ENCODE data around the gene TGIF1.

TGIF1 gene

DNA sequence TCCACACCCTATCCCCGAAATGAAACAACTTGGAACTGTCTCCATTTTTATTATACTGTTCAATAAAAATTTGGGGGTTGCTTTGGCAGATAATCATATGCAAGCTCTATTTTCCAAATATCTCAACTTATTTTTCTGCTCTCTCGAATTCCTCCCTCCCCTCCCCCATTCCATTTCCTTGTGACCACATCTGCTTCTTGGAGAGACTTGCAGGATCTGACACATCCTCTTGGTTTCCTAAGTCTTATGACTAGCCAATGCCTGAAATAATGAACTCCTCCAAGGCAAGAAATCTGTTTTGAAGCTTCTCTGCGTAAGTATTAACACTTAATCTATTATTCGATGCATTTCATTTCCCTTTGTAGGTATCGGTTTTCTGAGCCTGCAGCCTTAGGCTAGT, 16.1 kb downstream of the TGIF1 start:
- H3K4me2 ChIP-seq (ENCODE audit: low read depth, low read length, poor library complexity, severe bottlenecking) = no peak overlapping the region
- TF ChIP-seq EZH2phosphoT487 (IDR thresholded peaks at IDR 0.05; ENCODE audit: borderline replicate concordance) = no peak
- TF ChIP-seq, protein P1, sequence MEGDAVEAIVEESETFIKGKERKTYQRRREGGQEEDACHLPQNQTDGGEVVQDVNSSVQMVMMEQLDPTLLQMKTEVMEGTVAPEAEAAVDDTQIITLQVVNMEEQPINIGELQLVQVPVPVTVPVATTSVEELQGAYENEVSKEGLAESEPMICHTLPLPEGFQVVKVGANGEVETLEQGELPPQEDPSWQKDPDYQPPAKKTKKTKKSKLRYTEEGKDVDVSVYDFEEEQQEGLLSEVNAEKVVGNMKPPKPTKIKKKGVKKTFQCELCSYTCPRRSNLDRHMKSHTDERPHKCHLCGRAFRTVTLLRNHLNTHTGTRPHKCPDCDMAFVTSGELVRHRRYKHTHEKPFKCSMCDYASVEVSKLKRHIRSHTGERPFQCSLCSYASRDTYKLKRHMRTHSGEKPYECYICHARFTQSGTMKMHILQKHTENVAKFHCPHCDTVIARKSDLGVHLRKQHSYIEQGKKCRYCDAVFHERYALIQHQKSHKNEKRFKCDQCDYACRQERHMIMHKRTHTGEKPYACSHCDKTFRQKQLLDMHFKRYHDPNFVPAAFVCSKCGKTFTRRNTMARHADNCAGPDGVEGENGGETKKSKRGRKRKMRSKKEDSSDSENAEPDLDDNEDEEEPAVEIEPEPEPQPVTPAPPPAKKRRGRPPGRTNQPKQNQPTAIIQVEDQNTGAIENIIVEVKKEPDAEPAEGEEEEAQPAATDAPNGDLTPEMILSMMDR (conservative IDR thresholded peaks at IDR 0.05; ENCODE audit: low read length) = no peak
- H3K4me1 ChIP-seq (ENCODE audit: insufficient read depth, low read length, poor library complexity, severe bottlenecking) = peaks cover 14% of the 10 kb centered on the region
- no peaks in the 10 kb centered on the region for H3F3A ChIP-seq (ENCODE audit: low read depth)
- H4K20me1 ChIP-seq (ENCODE audit: insufficient read depth, low read length, poor library complexity, severe bottlenecking) = no peaks in the 10 kb centered on the region
- no peaks in the 10 kb centered on the region for H3K9me2 ChIP-seq (replicated peaks; ENCODE audit: low read depth, low read length)
- no peak overlapping the region for H3K4me3 ChIP-seq (ENCODE audit: low read length, poor library complexity, severe bottlenecking)
- H3K27me3 ChIP-seq (ENCODE audit: insufficient read depth, low read length, poor library complexity, severe bottlenecking) = no peaks in the 10 kb centered on the region
- no peaks in the 10 kb centered on the region for H3K79me2 ChIP-seq (ENCODE audit: insufficient read depth, low read length)
- 0 out of 2 replicates have a peak, but pooled peaks cover 8% of the 10 kb centered on the region for H3K9me3 ChIP-seq (ENCODE audit: insufficient read depth, low read depth, low read length)
- H2AFZ ChIP-seq (ENCODE audit: low read length) = no peak overlapping the region
- H3K9ac ChIP-seq (ENCODE audit: low read depth, low read length, poor library complexity, severe bottlenecking) = no peak overlapping the region
- H3K36me3 ChIP-seq (ENCODE audit: insufficient read depth, low read length) = peaks cover 5% of the 10 kb centered on the region; the same call in 1 of the 2 replicates

DNA sequence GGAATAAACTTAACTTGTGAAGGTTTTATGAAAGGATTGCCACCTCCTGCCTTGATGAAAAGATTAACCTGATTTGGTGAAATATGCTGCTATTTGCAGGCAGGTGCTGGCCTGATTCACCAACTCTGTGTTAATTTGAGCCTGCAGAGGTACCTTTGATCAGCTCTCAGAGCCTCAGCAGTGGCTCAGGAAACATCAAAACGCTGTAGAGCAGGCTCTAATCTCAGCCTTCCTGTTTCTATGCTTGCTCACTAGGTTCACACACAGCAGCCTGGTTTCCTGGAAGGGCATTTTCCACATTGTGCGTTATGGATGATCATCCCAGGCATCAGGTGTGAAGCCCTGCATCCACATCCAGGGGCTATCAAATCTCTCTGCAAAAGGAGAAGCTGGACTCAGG, 16.9 kb downstream of the TGIF1 start:
- H3K9me3 ChIP-seq (ENCODE audit: insufficient read depth, low read depth, low read length) = 0 out of 2 replicates have a peak, but pooled peaks cover 3% of the 10 kb centered on the region
- H3F3A ChIP-seq (ENCODE audit: low read depth) = no peaks in the 10 kb centered on the region
- peaks cover 14% of the 10 kb centered on the region for H3K4me1 ChIP-seq (ENCODE audit: insufficient read depth, low read length, poor library complexity, severe bottlenecking)
- H3K27me3 ChIP-seq (ENCODE audit: insufficient read depth, low read length, poor library complexity, severe bottlenecking) = no peaks in the 10 kb centered on the region
- no peaks in the 10 kb centered on the region for H3K9me2 ChIP-seq (replicated peaks; ENCODE audit: low read depth, low read length)
- peaks cover 4% of the 10 kb centered on the region; the same call in 1 of the 2 replicates for H3K36me3 ChIP-seq (ENCODE audit: insufficient read depth, low read length)
- no peak overlapping the region for H3K9ac ChIP-seq (ENCODE audit: low read depth, low read length, poor library complexity, severe bottlenecking)
- H2AFZ ChIP-seq (ENCODE audit: low read length) = no peak overlapping the region
- no peaks in the 10 kb centered on the region for H4K20me1 ChIP-seq (ENCODE audit: insufficient read depth, low read length, poor library complexity, severe bottlenecking)
- no peak overlapping the region for H3K4me2 ChIP-seq (ENCODE audit: low read depth, low read length, poor library complexity, severe bottlenecking)
- TF ChIP-seq EZH2phosphoT487 (IDR thresholded peaks at IDR 0.05; ENCODE audit: borderline replicate concordance) = no peak
- TF ChIP-seq, protein P1 (conservative IDR thresholded peaks at IDR 0.05; ENCODE audit: low read length) = no peak
- H3K79me2 ChIP-seq (ENCODE audit: insufficient read depth, low read length) = no peaks in the 10 kb centered on the region
- no peak overlapping the region for H3K4me3 ChIP-seq (ENCODE audit: low read length, poor library complexity, severe bottlenecking)

DNA sequence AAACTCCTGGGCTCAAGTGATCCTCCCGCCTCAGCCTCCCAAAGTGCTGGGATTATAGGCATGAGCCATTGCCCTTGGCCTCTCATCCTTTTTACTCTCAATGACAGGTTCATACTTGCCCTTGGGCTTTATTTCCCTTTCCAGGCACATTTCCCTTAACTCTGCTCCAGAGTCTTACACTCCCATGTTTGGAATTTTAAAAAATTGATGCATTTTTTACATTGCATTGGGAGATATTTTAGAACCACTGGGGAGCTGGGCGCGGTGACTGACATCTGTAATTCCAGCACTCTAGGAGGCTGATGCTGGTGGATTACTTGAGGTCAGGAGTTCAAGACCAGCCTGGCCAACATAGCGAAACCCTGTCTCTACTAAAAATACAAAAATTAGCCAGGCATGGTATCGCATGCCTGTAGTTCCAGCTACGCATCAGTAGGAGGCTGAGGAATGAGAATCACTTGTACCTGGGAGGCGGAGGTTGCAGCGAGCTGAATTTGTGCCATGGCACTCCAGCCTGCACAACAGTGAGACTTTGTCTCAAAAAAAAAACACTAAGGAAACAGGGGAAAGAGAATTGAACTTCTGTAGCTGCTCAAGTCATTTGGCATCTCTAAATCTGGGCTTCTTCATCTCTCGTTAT, 18.2 kb downstream of the TGIF1 start:
- H3K79me2 ChIP-seq (ENCODE audit: insufficient read depth, low read length) = no peaks in the 10 kb centered on the region
- no peak overlapping the region for H3K9ac ChIP-seq (ENCODE audit: low read depth, low read length, poor library complexity, severe bottlenecking)
- H3K36me3 ChIP-seq (ENCODE audit: insufficient read depth, low read length) = no peaks in the 10 kb centered on the region
- H3K27me3 ChIP-seq (ENCODE audit: insufficient read depth, low read length, poor library complexity, severe bottlenecking) = no peaks in the 10 kb centered on the region
- H3K9me3 ChIP-seq (ENCODE audit: insufficient read depth, low read depth, low read length) = no peaks in the 10 kb centered on the region
- peaks cover 14% of the 10 kb centered on the region for H3K4me1 ChIP-seq (ENCODE audit: insufficient read depth, low read length, poor library complexity, severe bottlenecking)
- H3K4me2 ChIP-seq (ENCODE audit: low read depth, low read length, poor library complexity, severe bottlenecking) = no peak overlapping the region
- H3F3A ChIP-seq (ENCODE audit: low read depth) = no peaks in the 10 kb centered on the region
- no peak overlapping the region for H3K4me3 ChIP-seq (ENCODE audit: low read length, poor library complexity, severe bottlenecking)
- no peak overlapping the region for H2AFZ ChIP-seq (ENCODE audit: low read length)
- no peaks in the 10 kb centered on the region for H4K20me1 ChIP-seq (ENCODE audit: insufficient read depth, low read length, poor library complexity, severe bottlenecking)
- no peaks in the 10 kb centered on the region for H3K9me2 ChIP-seq (replicated peaks; ENCODE audit: low read depth, low read length)
- TF ChIP-seq, protein P1 (conservative IDR thresholded peaks at IDR 0.05; ENCODE audit: low read length) = no peak; the same call in 1 of the 2 replicates
- no peak for TF ChIP-seq EZH2phosphoT487 (IDR thresholded peaks at IDR 0.05; ENCODE audit: borderline replicate concordance)

Measured in Loucy (cell line).